ENCODE measurements around the gene POLE4. TPM values are rescaled to one million over a fixed set of nuclear protein-coding genes. Genes with fewer than 3 reads are reported as not detected.
A peak's percentile ranks its signal among the peaks of the same experiment; 100 is the strongest.

Gene POLE4
- total RNA-seq, 2 donors from 2014 or later = 64.9 to 68.3 TPM

GRCh38 chr2:74982577-74982976 is 24.1 kb downstream of the POLE4 start:
- intact Hi-C loops (cut with DNase I, micrococcal nuclease) = no loop called here
- DNase-seq (no peak), ATAC-seq (peak; percentile 33)

GRCh38 chr2:74983631-74984392 is 25.4 kb downstream of the POLE4 start:
- DNase-seq = no peak
- intact Hi-C loops (cut with DNase I, micrococcal nuclease) = no loop called here
- ATAC-seq = no peak

GRCh38 chr2:74984947-74985637 is 26.6 kb downstream of the POLE4 start:
- ATAC-seq (no peak), DNase-seq (no peak)
- intact Hi-C loops (cut with DNase I, micrococcal nuclease) = no loop called here

- no peak for ATAC-seq
Measured at GRCh38 chr2:74985978-74986609, 27.7 kb downstream of the POLE4 start.

GRCh38 chr2:74991977-74992376 is 33.5 kb downstream of the POLE4 start:
- intact Hi-C loops (cut with DNase I, micrococcal nuclease) = no loop called here
- no peak for DNase-seq
- ATAC-seq = no peak

More at GRCh38 chr2:74985978-74986609, 27.7 kb downstream of the POLE4 start:
- no peak for DNase-seq
- intact Hi-C loops (cut with DNase I, micrococcal nuclease) = no loop called here

- ATAC-seq (no peak), DNase-seq (no peak)
- intact Hi-C loops (cut with DNase I, micrococcal nuclease) = no loop called here
Measured at GRCh38 chr2:74999468-74999867, 41.0 kb downstream of the POLE4 start.

- intact Hi-C loops (cut with DNase I, micrococcal nuclease) = no loop called here
- DNase-seq = no peak
- ATAC-seq = no peak
Measured at GRCh38 chr2:75002007-75002406, 43.6 kb downstream of the POLE4 start.

GRCh38 chr2:75003276-75003675 is 44.8 kb downstream of the POLE4 start:
- DNase-seq = no peak
- ATAC-seq = no peak
- intact Hi-C loops (cut with DNase I, micrococcal nuclease) = no loop called here

GRCh38 chr2:75003773-75004172 is 45.3 kb downstream of the POLE4 start:
- intact Hi-C loops (cut with DNase I, micrococcal nuclease) = no loop called here
- ATAC-seq (no peak), DNase-seq (no peak)

- DNase-seq (no peak), ATAC-seq (no peak)
- intact Hi-C loops (cut with DNase I, micrococcal nuclease) = no loop called here
Measured at GRCh38 chr2:75006041-75006440, 47.6 kb downstream of the POLE4 start.

GRCh38 chr2:75007061-75007460 is 48.6 kb downstream of the POLE4 start:
- DNase-seq (no peak), ATAC-seq (no peak)
- intact Hi-C loops (cut with DNase I, micrococcal nuclease) = no loop called here

GRCh38 chr2:75007819-75008218 is 49.4 kb downstream of the POLE4 start:
- ATAC-seq (no peak), DNase-seq (no peak)
- intact Hi-C loops (cut with DNase I, micrococcal nuclease) = no loop called here

GRCh38 chr2:75010571-75010970 is 52.1 kb downstream of the POLE4 start:
- intact Hi-C loops (cut with DNase I, micrococcal nuclease) = no loop called here
- DNase-seq (no peak), ATAC-seq (no peak)

- ATAC-seq = no peak
- intact Hi-C loops (cut with DNase I, micrococcal nuclease) = no loop called here
- DNase-seq = no peak
Measured at GRCh38 chr2:75012080-75012479, 53.6 kb downstream of the POLE4 start.

- ATAC-seq (no peak), DNase-seq (no peak)
- intact Hi-C loops (cut with DNase I, micrococcal nuclease) = no loop called here
Measured at GRCh38 chr2:75018162-75018561, 59.7 kb downstream of the POLE4 start.

Other genes with a start within 250 kb of the POLE4 start
- 100 to 1,000 TPM; 172 to 423 TPM for gene HK2, start 124.5 kb upstream of the POLE4 start, total RNA-seq
- gene TACR1, start 240.9 kb downstream of the POLE4 start, total RNA-seq = 1 to 10 TPM in 1 of 2 donors, under 1 TPM in 1; 0.34 to 1.1 TPM

All from left colon (tissue), 2 donors.